Epidermal melanocyte (primary cell): Measurements from ENCODE around the gene WNT3.
"Not testable (repeated sequence)": the region's sequence is repeated elsewhere in the genome, so short reads cannot be mapped to it uniquely, and the experiment has no call there.

ENCODE experiments used
- DNase-seq: peaks from one replicate; pipeline ENCODE4 v3.0.0; 2011; ENCODE audit warnings: low spot score; ENCODE audit not compliant: insufficient read length

WNT3 gene

GRCh38 chr17:46813920-46814319 lies 4.6 kb downstream of the WNT3 start:
- no peak for DNase-seq

- no peak for DNase-seq
Measured at GRCh38 chr17:46812624-46813318, 5.7 kb downstream of the WNT3 start.

DNA sequence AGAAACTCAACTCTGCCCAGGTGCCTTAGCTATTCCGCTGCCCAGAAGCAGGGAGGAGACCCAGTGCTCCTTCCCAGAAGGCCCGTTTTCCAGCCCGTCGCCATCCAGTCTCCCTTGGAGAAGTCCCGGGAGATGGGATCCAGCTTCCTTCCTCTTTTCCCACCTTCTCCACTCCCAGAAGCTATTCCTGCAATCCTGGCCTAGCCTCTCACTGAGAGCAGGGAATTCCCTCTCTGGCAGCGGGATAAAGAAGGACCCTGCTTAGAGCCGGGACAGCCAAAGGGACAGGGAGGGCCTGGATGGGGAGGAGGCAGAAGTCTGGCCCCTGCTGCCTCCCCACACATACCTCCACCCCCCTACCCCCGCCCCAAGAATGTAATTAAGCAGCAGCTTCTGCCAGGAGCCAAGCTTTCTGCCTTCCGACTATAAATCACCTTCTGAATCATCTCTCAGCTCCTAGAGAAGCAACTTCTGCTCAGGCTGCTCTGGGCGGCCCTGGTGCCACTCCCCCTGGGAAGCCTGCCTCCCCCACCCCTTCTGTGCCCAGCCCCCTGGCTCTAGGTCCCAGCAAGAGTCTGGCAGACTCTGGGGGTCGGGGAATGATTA lies 6.4 kb downstream of the WNT3 start:
- no peak for DNase-seq

GRCh38 chr17:46810837-46811236 lies 7.7 kb downstream of the WNT3 start:
- DNase-seq, result no peak

GRCh38 chr17:46809110-46809571 lies 9.4 kb downstream of the WNT3 start:
- no peak for DNase-seq

DNA sequence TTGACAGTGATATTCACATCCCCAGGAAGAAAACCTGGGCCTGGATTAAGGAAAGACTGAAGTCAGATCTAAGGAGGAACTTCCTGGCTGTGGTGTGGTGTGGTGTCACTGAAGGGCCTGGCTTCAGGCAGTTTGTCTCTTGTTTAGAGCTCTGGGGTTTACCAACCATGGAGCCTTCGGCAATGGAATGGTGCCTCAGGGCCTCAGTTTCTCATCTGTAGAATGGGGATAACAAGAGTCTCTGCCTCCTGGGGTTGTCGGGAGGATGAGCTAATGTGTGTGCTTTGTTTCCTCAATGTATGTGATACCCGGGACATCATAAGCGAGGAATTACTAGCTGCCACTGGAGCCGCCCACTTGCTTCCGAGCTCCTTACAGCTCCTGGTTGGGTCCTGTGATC lies 12.7 kb downstream of the WNT3 start:
- DNase-seq, result no peak

DNA sequence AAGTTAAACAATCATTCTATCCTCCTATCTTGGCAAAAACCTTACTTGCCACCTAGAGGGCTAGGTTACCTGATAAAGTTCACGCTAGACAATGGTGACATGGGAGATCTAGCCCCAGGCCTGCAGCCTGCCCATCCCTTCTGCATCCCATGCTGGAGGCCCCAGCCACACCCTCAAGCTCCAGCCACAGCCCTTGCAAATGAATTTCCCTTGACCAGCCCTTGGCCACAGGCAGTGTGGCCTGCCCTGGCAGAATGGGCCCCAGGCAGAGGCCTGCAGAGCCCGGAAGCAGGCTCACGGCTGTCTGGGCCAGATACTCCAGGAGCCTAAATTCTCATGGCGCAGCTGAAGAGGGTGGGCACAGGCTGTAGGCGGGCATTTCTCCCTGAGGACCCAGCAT lies 14.9 kb downstream of the WNT3 start:
- no peak for DNase-seq

- no peak for DNase-seq
Measured at GRCh38 chr17:46802800-46803199, 15.7 kb downstream of the WNT3 start.

GRCh38 chr17:46800573-46800972 lies 17.9 kb downstream of the WNT3 start:
- DNase-seq, result no peak

GRCh38 chr17:46796956-46797530 lies 21.4 kb downstream of the WNT3 start:
- no peak for DNase-seq

DNA sequence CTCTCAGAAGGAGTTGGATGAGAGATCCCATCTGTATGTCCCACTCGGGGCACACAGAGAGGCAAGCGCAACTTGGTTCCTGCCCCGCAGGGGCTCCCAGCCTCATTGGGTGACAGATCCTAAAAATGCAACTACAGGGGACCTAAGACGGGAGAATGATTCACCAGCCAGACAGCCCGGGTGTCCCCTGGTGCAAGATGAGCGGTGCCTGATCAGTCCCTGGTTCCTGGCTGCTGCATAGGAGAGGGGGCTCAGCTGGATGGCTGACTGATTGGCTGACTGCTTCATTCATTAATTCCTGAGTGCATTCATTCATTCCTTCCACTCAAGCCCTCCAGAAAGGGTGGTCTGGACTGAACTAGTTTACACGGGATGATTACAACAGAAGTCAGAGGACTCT lies 22.0 kb downstream of the WNT3 start:
- DNase-seq, result no peak

- no peak for DNase-seq
Measured at GRCh38 chr17:46796084-46796483, 22.4 kb downstream of the WNT3 start.

DNA sequence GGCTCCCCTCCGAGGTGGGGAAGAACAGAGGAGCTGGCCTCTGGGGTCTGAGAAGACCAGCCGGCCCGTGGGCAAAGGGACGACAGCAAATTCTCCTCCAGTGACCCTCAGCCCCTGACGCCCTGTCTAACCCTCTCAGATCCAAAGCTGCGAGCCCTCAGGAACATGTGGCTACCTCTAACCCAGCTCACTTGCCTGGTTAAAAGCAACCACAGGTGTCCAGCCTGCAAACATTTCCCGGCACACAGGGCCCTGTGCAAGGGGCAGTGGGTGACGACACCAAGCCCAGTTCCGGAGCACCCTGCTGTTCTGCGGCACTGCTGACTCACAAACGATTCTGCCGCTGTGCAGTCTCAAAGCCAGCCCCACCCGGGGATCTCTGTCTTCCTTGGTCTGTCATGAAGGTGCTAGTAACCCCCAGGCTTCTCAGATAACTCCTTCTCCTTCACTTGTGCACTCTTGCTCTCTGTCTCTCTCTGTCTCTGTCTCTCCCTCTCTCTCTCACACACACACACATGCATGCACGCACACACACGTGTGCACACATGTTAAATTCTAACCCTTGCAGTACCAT lies 23.0 kb downstream of the WNT3 start:
- DNase-seq, result no peak

DNA sequence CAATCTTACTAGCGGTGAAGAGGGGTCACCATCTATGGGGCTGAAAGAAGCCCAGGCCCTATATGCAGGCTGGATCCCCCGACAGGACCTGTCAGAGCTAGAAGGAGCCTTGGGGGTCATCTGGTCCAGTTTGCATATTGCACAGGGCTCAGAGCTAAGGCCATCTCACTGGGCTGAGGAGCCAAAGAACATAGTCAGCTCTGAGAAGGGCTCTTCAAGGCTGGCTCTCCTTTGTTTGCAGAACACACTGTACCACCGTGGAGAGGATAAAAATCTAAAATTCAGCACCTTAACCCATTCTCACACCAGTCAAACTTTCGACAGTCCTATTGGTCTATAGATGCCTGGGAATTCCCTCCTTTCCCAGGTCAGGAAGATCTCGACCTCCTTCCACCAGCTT lies 24.2 kb downstream of the WNT3 start:
- no peak for DNase-seq

DNA sequence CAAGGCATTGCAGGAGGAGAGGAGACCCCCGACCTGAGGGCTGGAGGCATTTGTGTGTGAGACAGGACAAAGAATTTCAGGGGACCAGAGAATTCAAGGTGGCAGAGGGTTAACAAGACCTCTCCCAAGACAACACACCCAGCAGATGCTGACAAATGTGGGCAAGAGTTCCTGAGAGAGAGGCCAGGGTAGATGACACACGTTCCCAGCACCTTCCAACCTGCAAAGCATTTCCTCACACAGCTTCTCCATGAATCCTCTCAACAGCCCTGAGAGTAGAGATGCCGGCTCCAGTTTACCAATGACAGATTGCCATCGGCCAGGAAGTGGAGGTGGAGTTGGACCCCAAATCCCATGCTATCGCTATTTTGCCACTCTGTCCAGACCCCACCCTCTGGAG lies 25.0 kb downstream of the WNT3 start:
- DNase-seq, result no peak

GRCh38 chr17:46793023-46793422 lies 25.5 kb downstream of the WNT3 start:
- not testable (repeated sequence) for DNase-seq

- DNase-seq, result no peak
Measured at GRCh38 chr17:46792071-46792470, 26.4 kb downstream of the WNT3 start.

DNA sequence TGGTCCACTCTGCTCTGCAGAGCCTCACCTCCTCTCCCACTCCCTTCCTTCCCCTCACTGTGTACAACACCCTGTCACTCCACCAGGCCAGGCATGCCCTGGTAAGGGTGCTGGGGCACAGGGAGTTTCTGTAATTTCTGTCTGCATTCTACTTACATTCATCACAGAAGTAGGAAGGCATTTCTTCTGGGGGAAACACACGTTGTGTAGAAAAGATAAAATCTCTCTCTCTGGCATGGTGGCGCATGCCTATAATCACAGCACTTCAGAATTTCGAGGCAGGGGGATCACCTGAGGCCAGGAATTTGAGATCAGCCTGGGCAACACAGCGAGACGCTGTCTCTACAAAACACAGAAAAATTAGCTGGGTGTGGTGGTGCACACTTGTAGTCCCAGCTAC lies 27.0 kb downstream of the WNT3 start:
- no peak for DNase-seq

GRCh38 chr17:46790216-46790615 lies 28.3 kb downstream of the WNT3 start:
- no peak for DNase-seq

GRCh38 chr17:46789610-46790009 lies 28.9 kb downstream of the WNT3 start:
- no peak for DNase-seq

- no peak for DNase-seq
Measured at GRCh38 chr17:46788796-46789195, 29.7 kb downstream of the WNT3 start.

- DNase-seq, result no peak
Measured at GRCh38 chr17:46788300-46788699, 30.2 kb downstream of the WNT3 start.

- no peak for DNase-seq
Measured at GRCh38 chr17:46787478-46787877, 31.0 kb downstream of the WNT3 start.
